GM19239 (cell line): ENCODE results near the gene ARVCF.

Source experiments
- DNase-seq: peaks from one replicate; pipeline ENCODE4 v3.0.0; 2011; ENCODE audit warnings: low spot score; ENCODE audit not compliant: insufficient read length
- FAIRE-seq: peaks from 2 replicates; lab custom pipeline; 2011; peaks lifted over from hg19 to GRCh38; lab: Jason Lieb, UNC

The ARVCF gene

GRCh38 chr22:20054485-20054884 is 37.9 kb upstream of the ARVCF start:
- no peak for FAIRE-seq

GRCh38 chr22:20054034-20054427 is 37.4 kb upstream of the ARVCF start:
- DNase-seq (no peak), FAIRE-seq (no peak)

More at GRCh38 chr22:20054485-20054884, 37.9 kb upstream of the ARVCF start:
- DNase-seq = no peak

DNA sequence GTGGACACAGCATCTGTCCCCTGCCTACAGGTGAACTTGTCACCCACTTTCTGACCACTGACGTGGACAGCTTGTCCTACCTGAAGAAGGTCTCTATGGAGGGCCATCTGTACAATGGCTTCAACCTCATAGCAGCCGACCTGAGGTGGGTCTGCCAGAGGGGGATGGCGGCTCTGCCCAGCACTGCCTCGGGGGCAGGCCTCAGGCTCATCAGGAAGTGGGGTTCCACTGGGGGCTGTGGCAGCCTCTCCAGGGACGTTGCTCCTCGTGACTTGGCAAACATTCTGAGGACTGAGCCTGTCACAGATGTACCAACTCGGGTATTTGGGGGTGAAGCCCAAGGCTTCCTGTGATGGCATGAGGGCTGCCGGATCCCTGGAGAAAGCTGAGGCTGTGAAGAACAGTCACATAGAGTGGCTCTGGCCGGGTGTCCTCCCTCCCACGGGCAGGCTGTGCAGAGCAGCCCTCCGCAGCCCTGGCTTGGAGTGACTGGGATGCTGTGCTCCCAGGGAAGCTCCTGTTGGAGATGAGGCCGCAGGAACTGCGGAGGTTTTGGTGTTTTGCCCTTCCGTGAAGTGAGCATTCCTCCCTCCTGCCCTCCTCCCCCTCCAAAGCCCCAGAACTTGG is 36.9 kb upstream of the ARVCF start:
- FAIRE-seq = no peak

DNA sequence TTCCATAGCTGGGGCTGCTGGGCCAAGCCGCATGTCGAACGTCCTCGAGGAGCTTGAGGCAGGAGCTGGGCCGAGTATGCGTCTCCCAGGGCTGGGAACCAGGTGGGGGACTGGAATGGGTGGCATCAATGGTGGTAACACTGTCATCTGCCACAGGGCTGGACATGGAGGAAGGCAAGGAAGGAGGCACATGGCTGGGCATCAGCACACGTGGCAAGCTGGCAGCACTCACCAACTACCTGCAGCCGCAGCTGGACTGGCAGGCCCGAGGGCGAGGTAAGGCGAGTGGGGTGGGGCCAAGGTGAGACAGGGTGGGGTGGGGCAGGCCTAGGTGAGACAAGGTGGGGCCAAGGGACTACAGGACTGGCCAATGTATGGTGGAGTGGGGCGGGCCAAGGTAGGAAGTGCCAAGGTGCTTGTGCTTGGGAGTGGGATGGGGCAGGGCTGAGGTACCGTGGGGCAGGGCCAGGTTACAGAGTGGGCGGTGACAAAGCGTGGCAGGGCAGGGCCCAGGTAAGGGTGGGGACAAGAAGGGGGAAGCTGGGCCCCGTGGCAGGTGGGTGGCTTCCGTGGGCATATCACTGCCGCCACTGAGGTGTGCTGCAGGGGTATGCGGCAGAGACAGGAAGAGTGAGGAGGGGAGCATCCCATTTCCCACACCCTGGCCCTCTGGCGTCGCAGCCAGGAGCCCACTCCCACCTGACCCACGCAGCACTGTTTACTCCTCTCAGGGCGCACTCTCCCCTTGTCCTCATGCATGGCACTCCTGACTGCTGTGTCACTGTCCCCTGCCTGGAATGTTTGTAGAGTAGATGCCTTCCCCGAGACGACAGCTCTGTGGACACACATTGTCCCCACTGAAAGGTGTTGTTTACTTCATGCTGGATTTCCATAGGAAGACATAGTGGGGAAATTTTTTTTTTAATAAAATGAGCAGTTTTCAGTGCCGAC is 36.0 kb upstream of the ARVCF start:
- no peak for FAIRE-seq
- no peak for DNase-seq

More for the DNA sequence above, 36.9 kb upstream of the ARVCF start:
- no peak for DNase-seq

DNA sequence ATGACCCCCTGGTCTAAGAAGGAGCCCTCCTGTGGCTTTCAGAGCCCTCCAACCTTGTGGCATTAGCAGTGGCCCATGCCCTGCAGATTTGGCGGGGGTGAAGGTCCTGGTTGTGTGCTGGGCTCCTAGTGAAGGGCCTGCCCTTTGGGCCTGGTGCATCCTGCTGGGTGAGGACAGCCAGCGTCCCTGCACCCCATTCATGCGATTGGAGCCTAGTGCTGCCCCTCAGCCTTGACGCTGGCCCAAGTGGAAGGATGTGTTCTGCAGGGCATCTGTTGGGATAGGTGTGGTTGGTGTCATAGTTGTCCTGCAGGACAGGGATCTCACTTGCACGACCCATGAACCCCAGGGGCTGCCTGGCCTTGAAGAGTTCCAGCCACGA is 35.3 kb upstream of the ARVCF start:
- no peak for FAIRE-seq
- DNase-seq = no peak

DNA sequence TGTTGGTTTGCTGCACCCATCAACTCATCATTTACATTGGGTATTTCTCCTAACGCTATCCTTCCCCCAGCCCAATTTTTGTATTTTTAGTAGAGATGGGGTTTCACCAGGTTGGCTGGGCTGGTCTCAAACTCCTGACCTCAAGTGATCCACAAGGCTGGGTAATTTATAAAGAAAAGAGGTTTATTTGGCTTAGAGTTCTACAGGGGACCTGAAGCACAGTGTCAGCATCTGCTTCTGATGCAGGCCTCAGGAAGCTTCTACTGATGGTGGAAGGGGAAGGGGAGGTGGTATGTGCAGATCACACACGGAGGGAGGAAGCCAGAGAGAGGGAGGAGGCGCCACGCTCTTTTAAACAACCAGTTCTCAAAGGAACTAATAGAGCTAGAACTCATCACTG is 30.1 kb upstream of the ARVCF start:
- FAIRE-seq (no peak), DNase-seq (no peak)

GRCh38 chr22:20044495-20045151 is 28.0 kb upstream of the ARVCF start:
- FAIRE-seq = no peak
- no peak for DNase-seq

DNA sequence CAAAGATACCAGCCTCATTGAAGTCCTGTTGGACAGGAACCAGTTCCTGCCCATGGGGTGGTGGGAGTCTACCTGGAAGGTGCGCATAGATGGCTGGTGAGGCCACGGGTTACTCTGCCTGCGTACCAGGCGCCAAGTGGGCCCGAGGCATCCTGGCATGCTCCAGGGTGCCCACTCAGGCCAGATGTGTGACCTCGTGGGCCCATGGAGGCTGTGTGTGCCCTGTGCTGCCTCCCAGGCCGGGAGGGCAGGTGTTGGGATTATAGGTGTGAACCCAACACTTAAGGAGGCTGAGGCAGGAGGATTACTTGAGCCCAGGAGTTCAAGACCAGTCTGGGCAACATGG is 27.3 kb upstream of the ARVCF start:
- FAIRE-seq (no peak), DNase-seq (no peak)

DNA sequence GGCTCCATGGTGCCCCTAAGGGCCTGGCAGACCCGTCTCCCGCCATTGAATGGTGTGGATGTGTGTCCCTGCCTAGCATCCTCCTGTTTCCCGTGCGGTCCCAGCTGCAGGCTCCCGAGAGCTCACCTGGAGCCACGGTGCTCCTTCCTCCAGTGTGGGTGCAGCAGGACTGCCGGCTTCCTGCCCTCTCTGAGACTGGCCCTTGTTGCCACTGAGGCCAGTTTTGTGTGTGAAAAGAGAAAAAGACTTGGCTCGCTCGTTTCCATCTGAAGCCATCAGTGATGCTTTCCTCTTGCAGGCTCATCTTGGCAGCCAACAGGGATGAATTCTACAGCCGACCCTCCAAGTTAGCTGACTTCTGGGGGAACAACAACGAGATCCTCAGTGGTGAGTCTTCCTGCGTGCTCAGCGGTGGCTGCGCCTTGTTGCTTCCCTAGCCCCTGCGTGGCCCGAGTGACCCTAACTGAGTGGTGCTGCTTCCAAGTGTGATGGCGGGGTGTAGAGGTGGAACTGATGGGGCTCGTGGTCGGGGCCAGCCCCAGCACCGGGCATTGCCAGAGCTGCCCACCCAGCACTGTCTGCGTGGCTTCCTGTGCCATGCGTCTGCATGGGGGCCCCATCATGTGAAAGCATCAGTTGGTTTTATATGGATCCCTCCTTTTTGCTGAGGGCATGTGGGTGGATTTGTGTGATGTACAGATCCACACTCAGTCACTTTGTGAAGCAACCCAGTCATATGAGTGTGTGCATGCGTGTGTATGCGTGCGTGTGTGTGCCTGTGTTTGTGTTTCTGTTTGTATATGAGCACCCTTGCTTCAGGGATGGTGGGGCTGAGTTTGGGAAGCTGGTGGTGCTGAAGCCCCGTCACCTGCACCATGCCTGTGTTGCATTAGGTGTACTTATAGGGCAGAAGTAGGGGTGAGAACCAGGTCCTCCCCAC is 26.7 kb upstream of the ARVCF start:
- FAIRE-seq (no peak), DNase-seq (no peak)

- DNase-seq = no peak
- no peak for FAIRE-seq
These were observed 23.9 kb upstream of the ARVCF start for GRCh38 chr22:20040327-20041200.

DNA sequence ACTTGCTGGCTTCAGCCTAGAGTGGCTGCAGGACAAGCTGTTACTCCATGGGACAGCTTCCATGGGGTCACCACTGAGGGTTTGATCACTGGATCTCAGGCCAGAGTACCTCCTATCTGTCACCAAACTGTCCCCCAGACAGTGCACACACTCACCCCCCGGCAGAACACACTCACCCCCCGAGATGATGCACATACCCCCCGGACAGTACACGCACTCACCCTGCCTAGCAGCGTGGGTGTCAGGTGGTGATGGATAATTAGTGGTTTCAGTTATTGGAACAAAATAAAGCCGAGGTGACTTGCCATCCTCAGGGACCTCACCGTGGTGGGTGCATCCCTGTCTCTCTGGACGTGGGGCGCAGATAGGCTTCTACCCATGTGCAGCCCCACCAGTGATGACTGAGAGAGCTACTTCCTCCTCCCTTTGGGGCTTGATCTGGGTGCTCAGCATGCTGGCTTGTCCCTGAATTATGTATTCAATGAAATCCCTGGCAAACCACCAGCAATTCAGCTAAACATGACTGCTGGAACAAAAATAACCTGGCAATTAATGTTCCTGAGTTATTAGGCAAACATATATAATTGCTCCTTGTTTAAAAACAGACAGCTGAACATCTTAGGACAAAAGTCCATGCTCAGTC is 23.2 kb upstream of the ARVCF start:
- FAIRE-seq = no peak
- no peak for DNase-seq

- FAIRE-seq = no peak
- no peak for DNase-seq
These were observed 22.0 kb upstream of the ARVCF start for GRCh38 chr22:20038574-20038973.

DNA sequence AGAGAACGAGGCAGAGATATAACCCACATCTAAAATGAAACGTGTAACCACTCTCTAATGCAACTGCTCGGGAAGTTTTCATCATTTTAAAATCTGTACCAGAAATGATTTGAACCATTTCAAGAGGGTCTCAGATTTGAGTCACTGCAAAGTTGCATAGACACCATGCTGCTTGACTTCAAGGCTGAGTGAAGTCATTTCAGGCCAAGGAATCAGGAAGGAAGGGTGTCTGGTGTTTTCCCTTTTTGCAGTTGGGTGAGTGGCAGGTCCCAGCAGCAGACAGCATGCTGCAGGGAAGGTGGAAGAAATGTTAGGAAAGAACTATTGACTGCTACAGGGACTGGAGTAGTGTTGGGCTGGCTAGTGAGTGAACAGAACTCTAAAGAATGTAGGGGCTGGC is 20.8 kb upstream of the ARVCF start:
- DNase-seq (no peak), FAIRE-seq (no peak)

DNA sequence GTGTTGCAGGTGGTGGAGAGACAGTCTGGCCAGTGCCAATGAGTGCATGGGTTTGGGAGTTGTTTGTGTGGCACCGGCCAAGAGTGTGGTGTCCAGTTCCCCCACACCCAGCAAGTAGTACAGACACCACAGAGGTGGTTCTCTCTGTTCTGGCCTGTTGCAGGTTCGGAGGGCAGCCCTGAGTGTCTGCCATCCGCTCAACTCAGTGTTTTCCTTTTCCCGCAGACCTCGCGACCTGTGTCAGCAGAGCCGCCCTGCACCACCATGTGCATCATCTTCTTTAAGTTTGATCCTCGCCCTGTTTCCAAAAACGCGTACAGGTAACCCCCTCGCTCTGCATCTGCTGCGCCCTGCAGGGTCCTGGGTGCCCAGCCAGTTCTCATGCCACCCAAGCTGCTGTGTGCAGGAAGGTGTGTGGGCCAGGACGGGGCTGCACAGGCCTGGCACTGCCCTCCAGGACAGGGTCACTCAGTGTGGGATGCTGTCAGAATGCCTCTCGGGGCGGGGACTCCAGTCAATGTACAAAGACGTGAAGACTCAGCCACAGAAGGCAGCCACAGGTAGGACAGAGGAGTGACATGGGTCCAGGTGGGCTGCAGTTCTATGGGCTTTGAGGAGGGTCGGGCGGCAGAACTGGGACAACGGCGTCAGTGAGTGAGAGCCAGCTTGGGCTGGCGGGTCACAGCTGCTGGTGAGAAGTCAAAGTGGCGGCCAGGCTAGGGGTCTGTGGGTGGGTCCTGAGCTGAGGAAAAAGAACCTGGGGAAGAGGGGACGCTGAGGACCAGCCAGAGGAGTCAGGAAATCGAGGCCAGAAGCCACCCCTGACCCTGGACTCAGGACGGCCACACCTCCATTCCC is 20.1 kb upstream of the ARVCF start:
- FAIRE-seq = no peak
- no peak for DNase-seq

DNA sequence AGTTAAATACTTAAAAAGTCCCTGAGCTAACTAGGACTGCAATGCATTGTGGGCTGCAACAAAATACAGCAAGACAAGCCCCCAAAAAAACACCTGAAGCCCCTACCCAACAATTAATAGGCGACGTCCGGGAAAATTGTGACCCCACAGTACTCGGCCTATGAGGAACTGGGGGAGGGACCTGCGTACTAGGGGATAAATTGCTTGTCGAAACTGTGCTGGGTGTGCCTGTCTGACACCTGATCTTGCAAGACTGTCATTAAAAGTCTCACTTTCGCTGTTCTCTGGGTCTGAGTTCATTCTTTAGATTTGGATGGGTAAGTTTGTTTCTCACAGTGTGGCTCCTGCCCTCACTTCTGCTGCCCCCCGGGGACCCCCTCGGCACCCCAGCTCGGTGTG is 19.5 kb upstream of the ARVCF start:
- FAIRE-seq (peak; percentile 72), DNase-seq (no peak)

- DNase-seq (no peak), FAIRE-seq (no peak)
These were observed 18.9 kb upstream of the ARVCF start for GRCh38 chr22:20035375-20036083.

DNA sequence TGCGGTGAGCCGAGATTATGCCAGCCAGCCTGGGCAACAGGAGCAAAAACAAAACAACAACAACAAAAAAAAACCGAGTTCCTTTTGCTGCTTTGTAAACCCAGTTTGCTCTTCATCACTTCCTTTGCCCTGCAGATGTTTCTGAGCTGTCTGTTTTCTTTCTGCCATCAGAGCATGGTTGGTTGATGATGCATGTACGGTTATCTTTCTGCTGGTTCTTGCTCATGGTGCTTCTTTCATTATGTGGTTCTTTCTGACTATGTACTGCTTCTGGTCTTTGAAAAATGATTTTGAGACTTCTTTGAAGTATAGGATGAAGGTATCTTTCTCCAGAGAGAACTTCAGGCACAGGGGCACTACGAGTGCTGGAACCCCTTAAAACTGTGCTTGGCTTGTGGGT is 17.5 kb upstream of the ARVCF start:
- DNase-seq (no peak), FAIRE-seq (no peak)
